HepG2 (cell line): ENCODE data around the gene ITGB2. TPM values are rescaled to one million over a fixed set of nuclear protein-coding genes. Genes with fewer than 3 reads are reported as not detected.

Source experiments
- AKNA ChIP-seq: sonication (generic); formaldehyde crosslinking; IDR thresholded peaks from 2 replicates; pipeline ENCODE4 v1.4.0; 2020; ENCODE audit warnings: missing genetic modification reagents, borderline replicate concordance
- ATF1 ChIP-seq: IDR thresholded peaks from 2 replicates; pipeline ENCODE4 v1.6.1; 2016; ENCODE audit warnings: mild to moderate bottlenecking, control low read depth
- CBX1 ChIP-seq: IDR thresholded peaks from one replicate; pipeline ENCODE4 v1.6.1; 2016; ENCODE audit warnings: antibody characterized with exemption, low read depth
- CC2D1A ChIP-seq: sonication (generic); formaldehyde crosslinking; IDR thresholded peaks from 2 replicates; pipeline ENCODE4 v1.8.1; 2023; ENCODE audit warnings: mild to moderate bottlenecking, missing genetic modification reagents
- FIP1L1 ChIP-seq: fragments of 200-400 bp; formaldehyde crosslinking; IDR thresholded peaks from 2 replicates; pipeline ENCODE4 v1.6.1; 2018; ENCODE audit warnings: low read depth, mild to moderate bottlenecking, low read length, moderate library complexity, borderline replicate concordance; ENCODE audit not compliant: insufficient read depth
- IKZF4 ChIP-seq: sonication (generic); formaldehyde crosslinking; IDR thresholded peaks from 2 replicates; pipeline ENCODE4 v1.5.1; 2020; ENCODE audit warnings: borderline replicate concordance, mild to moderate bottlenecking, low read depth, missing genetic modification reagents; ENCODE audit errors: not compliant biosample characterization
- IRX3 ChIP-seq: sonication (generic); formaldehyde crosslinking; IDR thresholded peaks from 2 replicates; pipeline ENCODE4 v1.8.1; 2023; ENCODE audit warnings: mild to moderate bottlenecking, low read depth, missing genetic modification reagents, borderline replicate concordance
- KLF15 ChIP-seq: sonication (generic); formaldehyde crosslinking; IDR thresholded peaks from 2 replicates; pipeline ENCODE4 v1.8.1; 2023; ENCODE audit warnings: borderline replicate concordance, mild to moderate bottlenecking, inconsistent platforms, missing genetic modification reagents, mixed read lengths
- MEIS2 ChIP-seq: sonication (generic); formaldehyde crosslinking; IDR thresholded peaks from 2 replicates; pipeline ENCODE4 v1.9.0; 2021; ENCODE audit warnings: mild to moderate bottlenecking, missing genetic modification reagents
- PCBP2 ChIP-seq: fragments of 200-400 bp; formaldehyde crosslinking; optimal IDR thresholded peaks from 2 replicates; pipeline ENCODE3; 2018; ENCODE audit warnings: low read length, low read depth; ENCODE audit not compliant: poor library complexity, severe bottlenecking
- RORA ChIP-seq: sonication (generic); formaldehyde crosslinking; IDR thresholded peaks from 2 replicates; pipeline ENCODE4 v1.5.0; 2020; ENCODE audit warnings: mild to moderate bottlenecking, missing genetic modification reagents, moderate library complexity
- SKIL ChIP-seq: sonication (generic); formaldehyde crosslinking; IDR thresholded peaks from 2 replicates; pipeline ENCODE4 v1.8.0; 2022; ENCODE audit warnings: missing genetic modification reagents, mild to moderate bottlenecking, moderate library complexity, borderline replicate concordance
- ZBTB33 ChIP-seq: sonication (generic); formaldehyde crosslinking; IDR thresholded peaks from 2 replicates; pipeline ENCODE4 v1.4.0; 2020; ENCODE audit warnings: missing genetic modification reagents
- ZFP36L1 ChIP-seq: sonication (generic); formaldehyde crosslinking; IDR thresholded peaks from 2 replicates; pipeline ENCODE4 v1.8.0; 2022; ENCODE audit warnings: mild to moderate bottlenecking, missing genetic modification reagents, moderate library complexity
- ZKSCAN1 ChIP-seq: fragments of 150-350 bp; IDR thresholded peaks from 2 replicates; pipeline ENCODE4 v1.6.1; 2014; ENCODE audit warnings: low read length
- ZNF350 ChIP-seq: sonication (generic); formaldehyde crosslinking; IDR thresholded peaks from 2 replicates; pipeline ENCODE4 v1.4.0; 2020; ENCODE audit warnings: mild to moderate bottlenecking, low read depth, missing genetic modification reagents, borderline replicate concordance
- ZNF451 ChIP-seq: sonication (generic); formaldehyde crosslinking; IDR thresholded peaks from 2 replicates; pipeline ENCODE4 v1.5.0; 2020; ENCODE audit warnings: mild to moderate bottlenecking, missing genetic modification reagents
- ZNF562 ChIP-seq: sonication (generic); formaldehyde crosslinking; IDR thresholded peaks from 2 replicates; pipeline ENCODE4 v1.8.0; 2022; ENCODE audit warnings: missing genetic modification reagents, borderline replicate concordance
- ZNF782 ChIP-seq: sonication (generic); formaldehyde crosslinking; IDR thresholded peaks from 2 replicates; pipeline ENCODE4 v1.4.0; 2020; ENCODE audit warnings: missing genetic modification reagents, mild to moderate bottlenecking, borderline replicate concordance
- polyA plus RNA-seq, 8 experiments: library from polyadenylated mRNA; depleted of rRNA in 3 of 8; stranded (reverse) in 7 of 8; unstranded in 1 of 8; fragments of >200 nt; fragmentation: Illumina TruSeq in 4 of 8; extraction: Trizol in 4 of 8; gene quantifications; 2 replicates each; pipeline versions ENCODE4 v1.2.1 to v1.2.3, GENCODE V29; 2011 to 2016; ENCODE audit warnings: low read depth in 4 of 8, missing spikeins in 1 of 8, mixed read lengths in 1 of 8; ENCODE audit not compliant: insufficient read depth in 1 of 8
- total RNA-seq, 5 experiments: library from RNA; depleted of rRNA; stranded (reverse); fragments of >200 nt; fragmentation: Illumina TruSeq; extraction: Trizol; gene quantifications; 2 replicates each; pipeline ENCODE4 v1.2.3, GENCODE V29; 2016; ENCODE audit warnings: low read depth in 1 of 5

Gene ITGB2
- total and polyA plus RNA-seq, 2 of the 13 experiments (the other 11 are each of a cell fraction or from before 2014, with no cell fraction given) = 4.2 to 18.0 TPM

- 0 out of 2 replicates have a peak, but pooled peaks have one; percentile 14 for TF ChIP-seq ZBTB33 (CRISPR knock-in tag)
- no peak for TF ChIP-seq PCBP2
- TF ChIP-seq ZNF350 (CRISPR knock-in tag) = peak; percentile 48; the same call in 1 of the 2 replicates
- TF ChIP-seq ZNF782 (CRISPR knock-in tag) = no peak
- TF ChIP-seq ZNF562 (CRISPR knock-in tag) = no peak
- TF ChIP-seq IKZF4 (CRISPR knock-in tag) = no peak
- peak; percentile 11 for TF ChIP-seq CBX1
- no peak for TF ChIP-seq CC2D1A (CRISPR knock-in tag)
- TF ChIP-seq RORA (CRISPR knock-in tag) = no peak
- TF ChIP-seq KLF15 (CRISPR knock-in tag) = no peak
- no peak for TF ChIP-seq FIP1L1
- TF ChIP-seq ZNF451 = no peak
- TF ChIP-seq ATF1 (CRISPR knock-in tag) = 0 out of 2 replicates have a peak, but pooled peaks have one; percentile 24
- no peak for TF ChIP-seq SKIL
- no peak for TF ChIP-seq AKNA
- TF ChIP-seq ZKSCAN1 = no peak
- no peak for TF ChIP-seq IRX3
- TF ChIP-seq MEIS2 (CRISPR knock-in tag) = no peak
- TF ChIP-seq ZFP36L1 (CRISPR knock-in tag) = no peak
These were observed 50.6 kb downstream of the ITGB2 start (continued) for GRCh38 chr21:44869781-44870747.
